GM18867 (cell line): ENCODE measurements around the gene SIN3B.
"Not testable (repeated sequence)": the region's sequence is repeated elsewhere in the genome, so short reads cannot be mapped to it uniquely, and the experiment has no call there.

Experiments used
- ATAC-seq: cut with Tn5 transposase; IDR thresholded peaks from one replicate; pipeline ENCODE4 v1.9.1; 2021; ENCODE audit warnings: mild to moderate bottlenecking, moderate library complexity; ENCODE audit not compliant: unreplicated experiment

SIN3B gene

DNA sequence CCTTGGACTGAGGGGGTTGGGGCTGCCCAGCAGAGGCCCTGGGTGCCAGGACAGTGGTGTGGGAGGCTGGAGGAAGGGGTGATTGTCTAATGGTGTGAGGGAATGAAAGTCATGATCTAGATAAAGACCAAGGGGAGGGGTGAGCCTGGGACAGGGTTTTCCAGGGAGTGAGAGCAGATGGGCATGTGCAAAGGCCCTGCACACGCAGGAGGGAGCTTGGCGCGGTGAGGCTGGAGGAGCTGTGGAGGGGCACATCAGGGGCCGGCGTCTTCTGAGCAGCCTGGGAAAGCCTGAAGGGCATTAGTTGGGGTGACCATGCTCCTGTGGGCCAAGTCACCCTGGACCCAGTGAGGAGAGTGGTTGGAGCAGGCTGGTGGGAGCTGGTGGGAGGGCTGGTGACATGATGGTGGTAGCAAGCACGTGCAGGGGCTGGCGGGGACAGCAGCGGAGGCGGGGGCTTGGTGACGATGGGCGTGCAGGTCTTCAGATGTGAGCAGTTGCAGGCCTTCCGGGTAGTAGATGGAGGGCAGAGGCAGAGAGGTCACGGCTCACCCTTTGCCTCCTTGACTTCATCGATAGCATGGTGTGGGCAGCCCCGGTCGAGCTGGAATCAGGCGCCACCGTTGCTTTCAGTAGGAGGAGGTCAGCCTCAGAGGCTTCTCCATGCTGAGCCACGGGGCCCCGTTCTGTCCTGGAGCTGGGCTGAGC lies 39.4 kb downstream of the SIN3B start:
- ATAC-seq, result no peak

DNA sequence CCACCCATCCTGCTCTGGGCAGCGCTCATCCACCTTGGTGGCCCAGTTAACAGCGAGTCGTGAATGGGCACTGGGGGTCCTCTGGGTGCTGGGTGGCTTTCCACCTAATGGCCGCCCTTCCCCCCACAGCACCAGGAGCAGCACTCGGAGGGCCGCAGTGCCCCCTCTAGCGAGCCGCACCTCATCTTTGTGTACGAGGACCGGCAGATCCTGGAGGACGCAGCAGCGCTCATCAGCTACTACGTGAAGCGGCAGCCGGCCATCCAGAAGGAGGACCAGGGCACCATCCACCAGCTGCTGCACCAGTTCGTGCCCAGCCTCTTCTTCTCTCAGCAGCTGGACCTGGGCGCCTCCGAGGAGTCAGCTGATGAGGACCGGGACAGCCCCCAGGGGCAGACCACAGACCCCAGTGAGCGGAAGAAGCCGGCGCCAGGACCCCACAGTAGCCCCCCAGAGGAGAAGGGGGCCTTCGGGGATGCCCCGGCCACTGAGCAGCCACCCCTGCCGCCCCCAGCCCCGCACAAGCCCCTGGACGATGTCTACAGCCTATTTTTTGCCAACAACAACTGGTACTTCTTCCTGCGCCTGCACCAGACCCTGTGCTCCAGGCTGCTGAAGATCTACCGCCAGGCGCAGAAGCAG lies 40.3 kb downstream of the SIN3B start:
- no peak for ATAC-seq

- no peak for ATAC-seq
Measured at GRCh38 chr19:16871871-16872270, 42.7 kb downstream of the SIN3B start.

- ATAC-seq, result no peak
Measured at GRCh38 chr19:16872728-16873127, 43.5 kb downstream of the SIN3B start.

DNA sequence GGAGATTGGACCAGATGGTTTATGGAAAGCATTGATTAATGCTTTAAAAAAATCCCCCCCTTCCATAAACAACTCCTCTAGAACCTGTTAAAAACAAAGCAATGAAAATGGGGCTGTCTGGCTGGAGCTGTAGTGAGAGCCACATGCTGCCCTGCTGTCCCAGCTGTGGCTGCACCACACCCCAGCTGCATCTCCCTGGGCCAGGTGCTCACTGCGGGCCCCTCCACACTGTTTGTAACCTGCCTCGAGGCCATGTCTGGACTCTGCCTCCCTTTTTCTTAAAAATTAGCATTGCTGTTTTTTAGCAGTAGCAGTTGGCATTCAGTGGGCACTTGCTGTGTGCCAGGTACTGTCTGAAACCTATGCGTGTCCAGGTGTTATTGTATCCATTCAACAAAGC lies 44.4 kb downstream of the SIN3B start:
- no peak for ATAC-seq

DNA sequence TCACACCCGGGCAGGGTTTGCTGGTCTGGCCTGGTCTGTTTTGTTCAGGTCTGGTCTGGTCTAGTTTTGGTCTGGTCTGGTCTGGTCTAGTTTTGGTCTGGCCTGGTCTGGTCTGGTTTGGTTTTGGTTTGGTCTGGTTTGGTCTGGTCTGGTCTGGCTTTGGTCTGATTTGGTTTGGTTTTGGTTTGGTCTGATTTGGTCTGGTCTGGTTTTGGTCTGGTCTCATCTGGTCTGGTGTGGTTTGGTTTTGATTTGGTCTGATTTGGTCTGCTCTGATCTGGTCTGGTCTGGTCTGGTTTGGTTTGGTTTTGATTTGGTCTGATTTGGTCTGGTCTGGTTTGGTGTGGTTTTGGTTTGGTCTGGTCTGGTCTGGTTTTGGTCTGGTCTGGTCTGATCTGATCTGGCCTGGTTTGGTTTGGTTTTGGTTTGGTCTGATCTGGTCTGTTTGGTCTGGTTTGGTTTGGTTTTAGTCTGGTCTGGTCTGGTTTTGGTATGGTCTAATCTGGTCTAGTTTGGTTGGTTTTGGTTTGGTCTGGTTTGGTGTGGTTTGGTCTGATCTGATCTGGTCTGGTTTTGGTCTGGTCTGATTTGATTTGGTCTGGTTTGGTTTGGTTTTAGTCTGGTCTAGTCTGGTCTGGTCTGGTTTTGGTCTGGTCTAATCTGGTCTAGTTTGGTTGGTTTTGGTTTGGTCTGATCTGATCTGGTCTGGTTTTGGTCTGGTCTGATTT lies 45.2 kb downstream of the SIN3B start:
- no peak for ATAC-seq

DNA sequence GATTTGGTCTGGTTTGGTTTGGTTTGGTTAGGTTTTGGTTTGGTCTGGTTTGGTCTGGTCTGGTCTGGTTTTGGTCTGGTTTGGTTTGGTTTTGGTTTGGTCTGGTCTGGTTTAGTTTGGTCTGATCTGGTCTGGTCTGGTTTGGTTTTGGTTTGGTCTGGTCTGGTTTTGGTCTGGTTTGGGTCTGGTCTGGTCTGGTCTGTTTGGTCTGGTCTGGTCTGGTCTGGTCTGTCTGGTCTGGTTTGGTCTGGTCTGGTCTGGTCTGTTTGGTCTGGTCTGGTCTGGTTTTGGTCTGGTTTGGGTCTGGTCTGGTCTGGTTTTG lies 45.7 kb downstream of the SIN3B start:
- not testable (repeated sequence) for ATAC-seq

GRCh38 chr19:16875584-16876555 lies 46.7 kb downstream of the SIN3B start:
- ATAC-seq, result no peak

- no peak for ATAC-seq
Measured at GRCh38 chr19:16876904-16877361, 47.7 kb downstream of the SIN3B start.

DNA sequence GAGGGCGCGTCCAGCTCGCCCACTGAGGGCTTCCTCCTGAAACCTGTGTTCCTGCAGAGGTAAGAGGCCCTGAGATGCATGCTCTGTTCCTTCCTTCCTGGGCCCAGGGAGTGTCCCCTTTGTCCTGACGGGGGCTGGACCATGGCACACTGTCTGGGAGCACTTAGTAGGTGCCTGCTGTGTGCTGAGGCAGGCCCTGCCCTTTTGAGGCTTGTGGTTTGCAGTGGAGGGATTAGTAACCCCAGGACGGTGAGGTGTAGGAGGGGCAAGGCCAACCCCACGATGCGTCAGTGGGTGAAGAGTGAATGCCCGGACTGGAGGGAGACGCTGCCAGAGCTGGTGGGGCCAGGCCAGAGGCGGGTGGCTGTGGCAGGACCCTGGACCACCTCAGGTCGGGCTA lies 48.4 kb downstream of the SIN3B start:
- no peak for ATAC-seq

GRCh38 chr19:16878181-16878965 lies 49.2 kb downstream of the SIN3B start:
- ATAC-seq, result no peak

DNA sequence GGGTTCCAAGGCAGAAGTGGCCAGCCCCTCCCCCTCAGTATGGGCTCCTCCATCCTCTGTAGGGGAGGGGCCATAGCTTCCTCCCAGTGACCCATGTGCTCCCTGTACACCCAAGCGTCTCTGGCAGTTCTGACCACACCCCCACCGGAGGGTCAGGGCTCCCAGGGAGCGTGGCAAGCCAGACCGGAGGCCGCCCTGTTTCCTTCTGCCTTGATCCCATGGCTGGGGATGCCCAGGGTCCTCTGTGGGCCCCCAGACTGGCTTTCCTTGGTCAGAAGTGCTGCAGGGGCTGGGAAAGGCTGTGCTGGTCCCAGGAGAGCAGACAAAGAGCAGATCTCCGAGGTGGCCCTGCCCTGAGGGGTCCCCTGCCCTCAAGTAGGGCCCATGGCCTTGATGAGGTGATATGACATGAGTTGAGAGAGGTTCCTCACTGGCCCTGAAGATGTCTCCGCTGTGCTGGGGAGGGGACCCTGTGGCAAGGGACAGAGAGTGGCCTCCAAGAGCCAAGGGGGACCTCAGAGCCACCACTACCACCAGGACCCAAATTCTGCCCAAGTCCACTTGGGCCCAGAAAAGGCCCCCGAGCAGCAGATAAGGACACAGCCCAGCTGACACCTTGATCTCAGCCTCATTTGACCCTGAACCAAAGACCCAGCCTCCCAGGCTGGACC lies 51.8 kb downstream of the SIN3B start:
- no peak for ATAC-seq

DNA sequence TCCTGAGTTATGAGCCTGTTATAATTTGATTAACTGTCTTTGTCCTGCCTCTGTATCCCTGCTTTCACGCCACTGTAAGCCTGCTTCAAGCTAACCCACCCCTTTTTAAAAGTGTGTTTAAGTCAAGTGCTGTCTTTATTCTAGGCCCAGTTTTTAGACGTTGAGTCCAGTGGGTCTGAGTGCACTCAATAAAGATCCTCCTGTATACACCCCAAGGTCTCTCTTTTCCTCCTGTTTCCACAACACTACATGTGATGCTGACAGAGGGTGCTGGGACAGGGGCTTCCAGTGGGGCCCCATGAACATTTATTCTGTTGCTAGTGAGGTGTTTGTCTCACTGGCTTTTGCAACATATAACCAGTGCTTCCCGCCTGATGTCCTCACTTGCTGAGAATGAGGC lies 52.9 kb downstream of the SIN3B start:
- ATAC-seq, result no peak

GRCh38 chr19:16883522-16883921 lies 54.3 kb downstream of the SIN3B start:
- ATAC-seq, result no peak

- no peak for ATAC-seq
Measured at GRCh38 chr19:16885166-16885565, 56.0 kb downstream of the SIN3B start.

- no peak for ATAC-seq
Measured at GRCh38 chr19:16886305-16886880, 57.2 kb downstream of the SIN3B start.

DNA sequence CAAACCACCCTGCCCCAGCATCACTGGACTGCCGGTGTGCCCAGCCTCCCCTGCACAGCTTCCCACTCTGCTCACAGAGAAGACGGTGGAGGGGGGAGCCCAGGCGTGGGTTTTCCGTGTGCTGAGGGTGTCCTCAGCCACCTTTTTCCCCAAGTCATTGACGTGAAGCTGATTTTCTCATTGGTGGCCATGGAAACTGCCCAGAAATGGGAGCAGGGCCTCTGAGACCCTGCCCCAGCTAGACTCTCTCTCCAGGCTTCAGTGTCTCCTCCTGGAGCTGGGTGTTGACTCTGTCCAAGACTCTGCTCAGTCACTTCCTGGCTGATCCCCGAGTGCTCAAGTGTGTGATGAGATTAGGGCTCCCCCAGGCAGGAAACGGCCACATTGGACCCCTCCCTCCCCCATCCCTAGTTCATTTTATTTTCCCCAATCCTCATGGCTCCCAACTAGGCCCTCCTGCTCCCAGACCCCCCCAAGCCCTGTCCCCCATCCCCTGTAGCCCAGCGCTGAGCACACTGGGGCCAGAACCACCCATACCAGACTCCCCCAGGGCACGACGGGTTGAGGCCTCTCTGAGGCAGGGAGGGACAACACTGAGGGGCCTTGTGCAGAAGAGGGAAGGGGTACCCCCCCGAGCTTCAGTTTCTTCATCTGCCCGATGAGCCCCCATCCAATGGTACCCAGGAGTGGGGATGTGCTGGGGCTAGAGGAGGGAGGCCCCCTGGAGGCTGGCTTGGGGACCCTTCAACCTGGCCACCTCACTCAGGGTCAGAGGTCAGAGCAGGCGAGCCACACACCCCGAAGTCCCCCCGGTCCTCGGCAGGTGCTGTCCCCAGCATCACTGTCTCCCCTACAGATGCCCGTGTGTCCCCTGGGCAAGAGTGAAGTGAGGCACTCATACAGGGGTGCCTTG lies 58.4 kb downstream of the SIN3B start:
- no peak for ATAC-seq

- no peak for ATAC-seq
Measured at GRCh38 chr19:16888629-16889365, 59.6 kb downstream of the SIN3B start, which contains the start of gene F2RL3. Gene F2RL3, plus strand, starts transcription at chr19:16888999. Its CDS starts 191 bp downstream, at chr19:16889190.
